Measurements from ENCODE around the gene IGFLR1. TPM values are rescaled to one million over a fixed set of nuclear protein-coding genes. Genes with fewer than 3 reads are reported as not detected.

IGFLR1 gene
- total and polyA plus RNA-seq, 2 of the 8 experiments (the other 6 are each of a cell fraction or from before 2014, with no cell fraction given): 8.4 to 28.9 TPM

DNA sequence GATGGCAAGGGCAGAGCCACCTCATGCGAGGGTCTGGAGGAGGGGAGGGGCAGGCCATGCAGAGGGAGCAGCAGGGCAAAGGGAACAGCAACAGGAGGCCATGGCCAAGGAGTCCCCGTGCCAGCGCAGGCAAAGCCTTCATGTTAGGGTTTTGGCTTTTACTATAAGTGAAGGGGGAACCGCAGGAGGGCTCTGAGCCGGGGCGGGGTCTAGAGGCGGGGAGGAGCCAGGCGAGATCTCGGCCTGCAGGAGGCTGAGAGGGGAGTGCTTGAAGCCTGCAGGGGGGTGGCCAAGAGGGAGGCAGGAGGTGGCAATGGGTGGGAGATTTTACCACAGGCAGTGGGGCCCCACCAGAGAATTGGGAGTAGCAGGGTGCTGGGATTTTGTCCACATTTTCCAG, 39.4 kb upstream of the IGFLR1 start:
- no peaks in the 10 kb centered on the region; the same call in 1 of the 2 replicates for H3K79me1 ChIP-seq (ENCODE audit: low read depth, low read length)
- no peaks in the 10 kb centered on the region for H3K79me2 ChIP-seq (ENCODE audit: control insufficient read depth in 1 of 2, insufficient read depth in 2 of 2, low read length in 2 of 2)
- no peaks in the 10 kb centered on the region for H3K9me3 ChIP-seq (ENCODE audit: insufficient read depth in 2 of 2, low read depth in 1 of 2, low read length in 1 of 2)
- H3K23me2 ChIP-seq (ENCODE audit: low read depth, low read length): peaks cover 11% of the 10 kb centered on the region
- H3K56ac ChIP-seq (replicated peaks; ENCODE audit: insufficient read length, low read depth, low read length): no peak overlapping the region
- H2BK12ac ChIP-seq (ENCODE audit: low read depth, low read length): no peak overlapping the region
- H4K91ac ChIP-seq (replicated peaks; ENCODE audit: insufficient read length, low read length): no peak overlapping the region
- H3K23ac ChIP-seq (ENCODE audit: insufficient read length): no peak overlapping the region
- no peak overlapping the region for H2BK20ac ChIP-seq (ENCODE audit: low read length)
- H2BK15ac ChIP-seq (ENCODE audit: low read length): peak overlapping the region; percentile 95; the same call in 1 of the 2 replicates
- peak in 1 of 2 experiments; percentile 75 for DNase-seq (ENCODE audit: low read depth in 1 of 2, low spot score in 2 of 2)
- no peaks in the 10 kb centered on the region for H3K36me3 ChIP-seq (ENCODE audit: control insufficient read depth in 2 of 4, insufficient read depth in 4 of 4, low read length in 3 of 4)
- no peak overlapping the region for H2BK5ac ChIP-seq (ENCODE audit: low read depth, low read length)
- H4K5ac ChIP-seq (ENCODE audit: insufficient read length, low read depth, low read length): no peak overlapping the region
- H3K27me3 ChIP-seq (replicated peaks in 1 of 4; ENCODE audit: control insufficient read depth in 3 of 4, extremely low read depth in 1 of 4, insufficient read depth in 3 of 4, low read length in 3 of 4): peaks cover 0 to 5% (median 2%) of the 10 kb centered on the region in 4 experiments; a peak in 3 of 7 replicates
- H2BK120ac ChIP-seq (replicated peaks; ENCODE audit: low read depth, low read length): no peak overlapping the region
- H3K4me3 ChIP-seq (ENCODE audit: extremely low read depth in 1 of 4, insufficient read depth in 2 of 4, low read depth in 3 of 4, low read length in 4 of 4): no peak overlapping the region; a peak in 1 of 8 replicates
- no peak overlapping the region for H3K18ac ChIP-seq (ENCODE audit: extremely low read depth, low read length)
- peaks cover 0 to 26% (median 14%) of the 10 kb centered on the region in 4 experiments; a peak in 6 of 7 replicates for H3K4me1 ChIP-seq (replicated peaks in 1 of 4; ENCODE audit: control insufficient read depth in 3 of 4, insufficient read depth in 4 of 4, low read length in 3 of 4)
- no peak overlapping the region for H3K27ac ChIP-seq (ENCODE audit: low read depth, low read length)
- POLR2A ChIA-PET (ENCODE audit: partially characterized antibody): interaction anchor here (1.0 to 1.8 kb wide), 3 partner anchors 17 to 41 kb away, joined by 3 to 4 read pairs (median 4); no protein-coding TSS in a partner anchor
- CTCF ChIA-PET (ENCODE audit: partially characterized antibody): interaction anchor here (0.8 to 1.1 kb wide), 3 partner anchors 34 to 38 kb away, joined by 3 to 5 read pairs (median 4); no protein-coding TSS in a partner anchor
- H4K8ac ChIP-seq (ENCODE audit: extremely low read depth, insufficient read depth, low read length): no peak overlapping the region
- no peak overlapping the region for H2AFZ ChIP-seq (ENCODE audit: low read length)
- H3K4ac ChIP-seq (replicated peaks; ENCODE audit: insufficient read length, low read depth, low read length): no peak overlapping the region
- H3K14ac ChIP-seq (ENCODE audit: insufficient read length): no peak overlapping the region
- no peak overlapping the region for H3K9ac ChIP-seq (replicated peaks in 1 of 4; ENCODE audit: extremely low read depth in 1 of 4, low read depth in 3 of 4, low read length in 3 of 4)
- peak overlapping the region in 1 of 2 experiments; percentile 45; a peak in 3 of 4 replicates for H3K4me2 ChIP-seq (ENCODE audit: insufficient read depth in 1 of 2, low read depth in 2 of 2, low read length in 2 of 2)
- H2AK5ac ChIP-seq (ENCODE audit: low read depth, low read length): 0 out of 2 replicates have a peak overlapping the region, but pooled peaks have one; percentile 45
- 38% methylated on average over 9 of the region's 9 CpGs; no CpG with 5 or more reads in 1 of the 2 experiments for WGBS, 2 experiments (ENCODE audit: extremely low coverage in 1 of 2, insufficient coverage in 1 of 2, insufficient read length in 1 of 2, insufficient replicate concordance in 2 of 2, low coverage in 1 of 2, low lambda C conversion rate in 2 of 2, missing lambda C conversion rate in 1 of 2)
- peaks cover 0 to 12% of the 10 kb centered on the region in 2 experiments for H4K20me1 ChIP-seq (replicated peaks in 1 of 2; ENCODE audit: control insufficient read depth in 1 of 2, insufficient read depth in 2 of 2, low read length in 2 of 2)
- FAIRE-seq: no peak
- no peak for TF ChIP-seq NRF1 (IDR thresholded peaks at IDR 0.05; ENCODE audit: low read depth, low read length)
- no peak for TF ChIP-seq RNF2 (IDR thresholded peaks at IDR 0.05; ENCODE audit: borderline replicate concordance, low read depth, low read length, missing control alignments, poor library complexity, severe bottlenecking)
- no peak for TF ChIP-seq TAF1 (IDR thresholded peaks at IDR 0.05; ENCODE audit: low read depth, low read length)
- no peak for TF ChIP-seq KDM1A (IDR thresholded peaks at IDR 0.05; ENCODE audit: borderline replicate concordance, low read length)
- TF ChIP-seq, protein P1, sequence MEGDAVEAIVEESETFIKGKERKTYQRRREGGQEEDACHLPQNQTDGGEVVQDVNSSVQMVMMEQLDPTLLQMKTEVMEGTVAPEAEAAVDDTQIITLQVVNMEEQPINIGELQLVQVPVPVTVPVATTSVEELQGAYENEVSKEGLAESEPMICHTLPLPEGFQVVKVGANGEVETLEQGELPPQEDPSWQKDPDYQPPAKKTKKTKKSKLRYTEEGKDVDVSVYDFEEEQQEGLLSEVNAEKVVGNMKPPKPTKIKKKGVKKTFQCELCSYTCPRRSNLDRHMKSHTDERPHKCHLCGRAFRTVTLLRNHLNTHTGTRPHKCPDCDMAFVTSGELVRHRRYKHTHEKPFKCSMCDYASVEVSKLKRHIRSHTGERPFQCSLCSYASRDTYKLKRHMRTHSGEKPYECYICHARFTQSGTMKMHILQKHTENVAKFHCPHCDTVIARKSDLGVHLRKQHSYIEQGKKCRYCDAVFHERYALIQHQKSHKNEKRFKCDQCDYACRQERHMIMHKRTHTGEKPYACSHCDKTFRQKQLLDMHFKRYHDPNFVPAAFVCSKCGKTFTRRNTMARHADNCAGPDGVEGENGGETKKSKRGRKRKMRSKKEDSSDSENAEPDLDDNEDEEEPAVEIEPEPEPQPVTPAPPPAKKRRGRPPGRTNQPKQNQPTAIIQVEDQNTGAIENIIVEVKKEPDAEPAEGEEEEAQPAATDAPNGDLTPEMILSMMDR (IDR thresholded peaks at IDR 0.05; ENCODE audit: control extremely low read depth in 1 of 3, insufficient read depth in 1 of 3, low read depth in 1 of 3, low read length in 3 of 3): no peak
- TF ChIP-seq SP1 (IDR thresholded peaks at IDR 0.05; ENCODE audit: low read depth, low read length): no peak
- no peak for TF ChIP-seq EGR1 (IDR thresholded peaks at IDR 0.05; ENCODE audit: borderline replicate concordance, low read depth, low read length)
- no peak for TF ChIP-seq PHF8 (conservative IDR thresholded peaks at IDR 0.05; ENCODE audit: low read depth, low read length)
- TF ChIP-seq HDAC2 (IDR thresholded peaks at IDR 0.05; ENCODE audit: borderline replicate concordance in 1 of 2, low read depth in 2 of 2, low read length in 2 of 2): no peak
- TF ChIP-seq CREB1 (IDR thresholded peaks at IDR 0.05): no peak
- no peak for TF ChIP-seq CEBPB (IDR thresholded peaks at IDR 0.05; ENCODE audit: low read depth, low read length)

Data from H1 (cell line).